ENCODE data around the gene LRRC74B.

DNA sequence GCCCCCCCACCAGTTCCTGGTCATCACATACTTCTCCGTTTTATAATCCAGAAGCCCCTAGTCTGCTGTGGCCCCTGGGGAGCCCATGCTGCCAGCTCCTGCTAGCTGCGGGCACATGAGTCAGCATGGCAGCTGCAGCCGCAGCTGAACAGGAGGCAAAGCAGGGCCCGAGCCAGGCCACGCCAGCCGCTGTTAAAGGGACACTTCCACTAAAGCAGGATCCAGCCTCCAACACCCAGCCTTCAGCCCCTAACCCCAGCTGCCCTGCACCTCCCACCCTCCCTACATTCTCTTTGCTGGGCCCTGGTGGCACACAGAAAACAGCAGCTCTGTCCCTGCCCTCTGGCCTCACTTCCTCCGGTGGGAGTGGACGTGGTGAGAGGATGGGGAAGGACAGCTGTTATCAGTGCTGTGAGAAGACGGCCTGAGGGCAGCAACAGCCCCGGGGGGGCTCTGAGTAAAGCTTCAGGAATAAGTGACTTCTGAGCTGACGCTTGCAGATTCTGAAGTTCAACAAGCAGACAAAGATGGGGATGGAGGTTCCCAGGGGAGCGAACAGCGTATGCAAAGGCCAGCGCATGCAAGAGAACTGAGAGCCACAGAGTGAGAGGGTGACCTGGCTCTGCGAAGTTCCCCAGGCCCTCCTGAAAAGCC is 688 bp upstream of the LRRC74B start:
- TF ChIP-seq, protein P1, sequence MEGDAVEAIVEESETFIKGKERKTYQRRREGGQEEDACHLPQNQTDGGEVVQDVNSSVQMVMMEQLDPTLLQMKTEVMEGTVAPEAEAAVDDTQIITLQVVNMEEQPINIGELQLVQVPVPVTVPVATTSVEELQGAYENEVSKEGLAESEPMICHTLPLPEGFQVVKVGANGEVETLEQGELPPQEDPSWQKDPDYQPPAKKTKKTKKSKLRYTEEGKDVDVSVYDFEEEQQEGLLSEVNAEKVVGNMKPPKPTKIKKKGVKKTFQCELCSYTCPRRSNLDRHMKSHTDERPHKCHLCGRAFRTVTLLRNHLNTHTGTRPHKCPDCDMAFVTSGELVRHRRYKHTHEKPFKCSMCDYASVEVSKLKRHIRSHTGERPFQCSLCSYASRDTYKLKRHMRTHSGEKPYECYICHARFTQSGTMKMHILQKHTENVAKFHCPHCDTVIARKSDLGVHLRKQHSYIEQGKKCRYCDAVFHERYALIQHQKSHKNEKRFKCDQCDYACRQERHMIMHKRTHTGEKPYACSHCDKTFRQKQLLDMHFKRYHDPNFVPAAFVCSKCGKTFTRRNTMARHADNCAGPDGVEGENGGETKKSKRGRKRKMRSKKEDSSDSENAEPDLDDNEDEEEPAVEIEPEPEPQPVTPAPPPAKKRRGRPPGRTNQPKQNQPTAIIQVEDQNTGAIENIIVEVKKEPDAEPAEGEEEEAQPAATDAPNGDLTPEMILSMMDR (conservative IDR thresholded peaks at IDR 0.05 in 1 of 2, IDR thresholded peaks at IDR 0.05 in 1 of 2; ENCODE audit: extremely low read depth in 1 of 2, insufficient read depth in 1 of 2, low read depth in 1 of 2, low read length in 2 of 2), result no peak
- TF ChIP-seq EZH2 (IDR thresholded peaks at IDR 0.05; ENCODE audit: borderline replicate concordance, low read length), result no peak

All from mammary epithelial cell (primary cell).